ENCODE data around the gene ZDHHC7.
A peak's percentile ranks its signal among the peaks of the same experiment; 100 is the strongest.

ZDHHC7 gene

GRCh38 chr16:85017633-85018032 lies 6.3 kb upstream of the ZDHHC7 start:
- no peak for DNase-seq (ENCODE audit: low read depth, low spot score)
- Histone ChIP-seq H3K4me1 (ENCODE audit: control insufficient read depth, insufficient read depth, low read length) (no peaks in the 10 kb centered on the region), H3K36me3 (ENCODE audit: control insufficient read depth, insufficient read depth, low read length) (no peaks in the 10 kb centered on the region), H3K27ac (ENCODE audit: low read length) (no peak overlapping the region), H3K9me3 (ENCODE audit: control insufficient read depth, insufficient read depth, low read length) (no peaks in the 10 kb centered on the region), H3K4me3 (ENCODE audit: low read length) (no peak overlapping the region), H3K27me3 (ENCODE audit: control insufficient read depth, insufficient read depth, low read length) (no peaks in the 10 kb centered on the region)
- no CpG with 5 or more reads among the region's 8 CpGs for WGBS (ENCODE audit: insufficient coverage, insufficient read length)

DNA sequence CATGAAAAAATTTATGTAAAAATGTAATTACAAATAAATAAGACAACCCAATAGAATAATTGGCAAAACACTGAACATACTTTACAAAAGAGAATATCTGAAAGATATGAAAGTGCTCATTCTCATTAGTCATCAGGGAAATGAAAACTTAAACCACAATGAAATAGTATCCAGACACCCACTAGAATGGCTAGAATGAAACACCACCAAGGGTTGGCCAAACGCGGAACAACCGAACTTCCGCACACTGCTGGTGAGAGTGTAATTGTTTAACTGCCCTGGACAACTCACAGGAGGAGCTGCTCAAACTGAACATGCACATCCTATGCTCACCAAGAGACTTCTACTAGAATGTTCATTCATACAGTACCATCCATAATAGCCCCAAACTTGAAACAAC lies 5.8 kb upstream of the ZDHHC7 start:
- Histone ChIP-seq H3K4me3 (ENCODE audit: low read length) (no peak overlapping the region), H3K9me3 (ENCODE audit: control insufficient read depth, insufficient read depth, low read length) (no peaks in the 10 kb centered on the region), H3K27ac (ENCODE audit: low read length) (no peak overlapping the region), H3K4me1 (ENCODE audit: control insufficient read depth, insufficient read depth, low read length) (no peaks in the 10 kb centered on the region), H3K36me3 (ENCODE audit: control insufficient read depth, insufficient read depth, low read length) (no peaks in the 10 kb centered on the region), H3K27me3 (ENCODE audit: control insufficient read depth, insufficient read depth, low read length) (no peaks in the 10 kb centered on the region)
- no peak for DNase-seq (ENCODE audit: low read depth, low spot score)
- WGBS (ENCODE audit: insufficient coverage, insufficient read length), result no CpG with 5 or more reads among the region's 4 CpGs

- H3K9me3 ChIP-seq (ENCODE audit: control insufficient read depth, insufficient read depth, low read length), result no peaks in the 10 kb centered on the region
- H3K27me3 ChIP-seq (ENCODE audit: control insufficient read depth, insufficient read depth, low read length), result no peaks in the 10 kb centered on the region
- H3K36me3 ChIP-seq (ENCODE audit: control insufficient read depth, insufficient read depth, low read length), result no peaks in the 10 kb centered on the region
- WGBS (ENCODE audit: insufficient coverage, insufficient read length), result no CpG with 5 or more reads among the region's 5 CpGs
- no peak for DNase-seq (ENCODE audit: low read depth, low spot score)
- no peak overlapping the region for H3K27ac ChIP-seq (ENCODE audit: low read length)
- no peak overlapping the region for H3K4me3 ChIP-seq (ENCODE audit: low read length)
- H3K4me1 ChIP-seq (ENCODE audit: control insufficient read depth, insufficient read depth, low read length), result no peaks in the 10 kb centered on the region
Measured at GRCh38 chr16:85015481-85016187, 4.3 kb upstream of the ZDHHC7 start.

DNA sequence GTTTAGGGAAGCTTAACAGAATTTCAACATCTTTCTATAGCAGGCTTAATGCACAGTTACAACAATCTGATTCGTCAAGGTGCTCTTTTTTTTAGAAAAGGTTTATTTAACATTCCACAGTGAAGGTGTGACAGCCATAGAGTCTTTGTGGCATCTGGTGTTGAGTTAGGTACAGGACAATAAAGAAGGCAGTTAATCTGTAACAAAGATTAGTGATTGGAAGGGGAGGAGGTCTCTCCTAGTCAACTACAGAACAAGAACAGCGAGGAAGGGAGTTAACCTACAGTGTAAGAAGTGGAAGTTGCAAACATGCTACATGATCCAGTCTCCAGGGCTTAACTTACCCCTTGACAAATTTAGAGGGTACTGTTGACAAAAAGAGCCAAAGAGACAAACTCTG lies 3.0 kb upstream of the ZDHHC7 start:
- H3K9me3 ChIP-seq (ENCODE audit: control insufficient read depth, insufficient read depth, low read length), result no peaks in the 10 kb centered on the region
- H3K4me1 ChIP-seq (ENCODE audit: control insufficient read depth, insufficient read depth, low read length), result no peaks in the 10 kb centered on the region
- DNase-seq (ENCODE audit: low read depth, low spot score), result no peak
- H3K27ac ChIP-seq (ENCODE audit: low read length), result no peak overlapping the region
- H3K27me3 ChIP-seq (ENCODE audit: control insufficient read depth, insufficient read depth, low read length), result no peaks in the 10 kb centered on the region
- no peak overlapping the region for H3K4me3 ChIP-seq (ENCODE audit: low read length)
- H3K36me3 ChIP-seq (ENCODE audit: control insufficient read depth, insufficient read depth, low read length), result no peaks in the 10 kb centered on the region
- no CpG with 5 or more reads among the region's 2 CpGs for WGBS (ENCODE audit: insufficient coverage, insufficient read length)

DNA sequence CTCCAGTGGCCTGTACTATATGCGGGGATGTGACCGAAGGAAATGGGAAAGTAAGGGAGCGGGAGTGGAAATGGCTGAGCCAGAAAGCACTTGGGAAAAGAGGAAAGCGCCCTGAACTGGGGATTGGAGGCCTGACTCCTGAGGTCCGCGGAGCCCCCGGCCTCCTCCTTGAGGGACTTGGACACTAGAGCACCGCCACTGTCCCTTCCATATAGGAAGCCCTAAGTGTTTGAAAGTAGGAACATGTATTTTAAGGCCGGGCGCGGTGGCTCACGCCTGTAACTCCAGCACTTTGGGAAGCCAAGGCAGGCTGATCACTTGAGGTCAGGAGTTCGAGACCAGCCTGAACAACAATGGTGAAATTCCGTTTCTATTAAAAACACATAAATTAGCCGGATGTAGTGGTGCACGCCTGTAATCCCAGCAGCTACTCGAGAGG lies 530 bp upstream of the ZDHHC7 start:
- H3K27me3 ChIP-seq (ENCODE audit: control insufficient read depth, insufficient read depth, low read length), result no peaks in the 10 kb centered on the region
- DNase-seq (ENCODE audit: low read depth, low spot score), result no peak
- H3K4me1 ChIP-seq (ENCODE audit: control insufficient read depth, insufficient read depth, low read length), result no peaks in the 10 kb centered on the region
- WGBS (ENCODE audit: insufficient coverage, insufficient read length), result no CpG with 5 or more reads among the region's 17 CpGs
- H3K9me3 ChIP-seq (ENCODE audit: control insufficient read depth, insufficient read depth, low read length), result no peaks in the 10 kb centered on the region
- H3K4me3 ChIP-seq (ENCODE audit: low read length), result peak overlapping the region; percentile 99
- no peaks in the 10 kb centered on the region for H3K36me3 ChIP-seq (ENCODE audit: control insufficient read depth, insufficient read depth, low read length)
- H3K27ac ChIP-seq (ENCODE audit: low read length), result no peak overlapping the region

GRCh38 chr16:85010446-85010930 lies 847 bp downstream of the ZDHHC7 start:
- H3K9me3 ChIP-seq (ENCODE audit: control insufficient read depth, insufficient read depth, low read length), result no peaks in the 10 kb centered on the region
- no peaks in the 10 kb centered on the region for H3K4me1 ChIP-seq (ENCODE audit: control insufficient read depth, insufficient read depth, low read length)
- H3K27me3 ChIP-seq (ENCODE audit: control insufficient read depth, insufficient read depth, low read length), result no peaks in the 10 kb centered on the region
- WGBS (ENCODE audit: insufficient coverage, insufficient read length), result no CpG with 5 or more reads among the region's 9 CpGs
- no peak overlapping the region for H3K27ac ChIP-seq (ENCODE audit: low read length)
- H3K36me3 ChIP-seq (ENCODE audit: control insufficient read depth, insufficient read depth, low read length), result no peaks in the 10 kb centered on the region
- H3K4me3 ChIP-seq (ENCODE audit: low read length), result peak overlapping the region; percentile 99; the same call in 1 of the 2 replicates
- DNase-seq (ENCODE audit: low read depth, low spot score), result no peak

DNA sequence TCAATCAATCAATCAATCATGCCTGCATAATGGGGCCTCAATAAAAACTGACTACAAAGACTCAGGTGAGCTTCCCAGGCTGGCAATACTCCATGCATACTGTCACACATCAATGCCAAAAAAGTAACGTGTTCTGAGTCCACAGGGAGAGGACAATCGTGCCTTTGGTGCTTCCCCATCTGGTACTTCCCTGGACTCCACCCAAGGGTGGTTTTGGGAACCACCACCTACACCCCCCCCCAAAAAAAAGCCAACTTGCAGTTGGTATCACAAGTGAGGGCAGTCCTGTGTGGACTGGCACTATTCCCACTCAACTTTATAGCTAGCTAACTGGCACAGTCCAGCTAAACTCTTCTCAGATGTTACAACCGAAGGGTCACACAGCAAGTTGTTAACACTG lies 3.1 kb downstream of the ZDHHC7 start:
- no peaks in the 10 kb centered on the region for H3K9me3 ChIP-seq (ENCODE audit: control insufficient read depth, insufficient read depth, low read length)
- H3K36me3 ChIP-seq (ENCODE audit: control insufficient read depth, insufficient read depth, low read length), result no peaks in the 10 kb centered on the region
- no peak overlapping the region for H3K27ac ChIP-seq (ENCODE audit: low read length)
- H3K27me3 ChIP-seq (ENCODE audit: control insufficient read depth, insufficient read depth, low read length), result no peaks in the 10 kb centered on the region
- H3K4me1 ChIP-seq (ENCODE audit: control insufficient read depth, insufficient read depth, low read length), result peaks cover 3% of the 10 kb centered on the region; the same call in 1 of the 2 replicates
- no CpG with 5 or more reads among the region's 3 CpGs for WGBS (ENCODE audit: insufficient coverage, insufficient read length)
- DNase-seq (ENCODE audit: low read depth, low spot score), result no peak
- no peak overlapping the region for H3K4me3 ChIP-seq (ENCODE audit: low read length)

DNA sequence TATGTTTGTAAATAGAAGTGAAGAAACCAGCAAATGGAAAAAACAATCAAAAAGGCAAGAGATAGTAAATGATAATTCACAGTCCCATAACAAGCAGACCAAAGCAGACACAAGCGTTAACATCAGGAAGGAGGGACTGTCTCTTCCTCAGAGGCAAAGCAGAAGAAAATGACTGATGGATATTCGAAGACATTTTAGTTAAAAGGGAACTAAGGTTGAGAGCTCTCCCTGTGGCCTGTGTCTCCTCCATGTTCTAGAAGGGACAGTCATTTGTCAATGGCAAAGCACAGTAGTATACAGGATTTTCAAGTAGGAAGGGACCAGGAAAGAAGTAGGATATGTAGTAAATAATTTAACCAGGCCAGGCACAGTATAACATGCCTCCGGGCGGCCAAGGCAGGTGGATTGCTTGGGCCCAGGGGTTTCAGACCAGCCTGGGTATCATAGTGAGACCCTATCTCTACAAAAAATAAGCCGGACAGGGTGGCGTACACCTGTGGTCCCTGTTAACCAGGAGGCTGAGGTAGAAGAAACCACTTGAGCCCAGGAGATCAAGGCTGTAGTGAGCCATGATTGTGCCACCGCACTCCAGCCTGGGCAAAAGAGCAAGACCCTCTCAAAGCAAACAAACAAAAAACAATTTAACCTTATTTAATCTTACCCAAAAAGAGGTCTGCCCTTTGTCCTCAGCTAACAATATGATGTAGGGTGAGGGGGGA lies 3.7 kb downstream of the ZDHHC7 start:
- Histone ChIP-seq H3K9me3 (ENCODE audit: control insufficient read depth, insufficient read depth, low read length) (no peaks in the 10 kb centered on the region), H3K27ac (ENCODE audit: low read length) (no peak overlapping the region), H3K27me3 (ENCODE audit: control insufficient read depth, insufficient read depth, low read length) (no peaks in the 10 kb centered on the region), H3K4me1 (ENCODE audit: control insufficient read depth, insufficient read depth, low read length) (peaks cover 4% of the 10 kb centered on the region; the same call in 1 of the 2 replicates), H3K4me3 (ENCODE audit: low read length) (no peak overlapping the region), H3K36me3 (ENCODE audit: control insufficient read depth, insufficient read depth, low read length) (no peaks in the 10 kb centered on the region)
- no peak for DNase-seq (ENCODE audit: low read depth, low spot score)
- no CpG with 5 or more reads among the region's 7 CpGs for WGBS (ENCODE audit: insufficient coverage, insufficient read length)

GRCh38 chr16:85006639-85007038 lies 4.7 kb downstream of the ZDHHC7 start:
- H3K4me1 ChIP-seq (ENCODE audit: control insufficient read depth, insufficient read depth, low read length), result peaks cover 4% of the 10 kb centered on the region; the same call in 1 of the 2 replicates
- no CpG with 5 or more reads among the region's 7 CpGs for WGBS (ENCODE audit: insufficient coverage, insufficient read length)
- H3K27ac ChIP-seq (ENCODE audit: low read length), result no peak overlapping the region
- H3K27me3 ChIP-seq (ENCODE audit: control insufficient read depth, insufficient read depth, low read length), result no peaks in the 10 kb centered on the region
- no peak for DNase-seq (ENCODE audit: low read depth, low spot score)
- no peaks in the 10 kb centered on the region for H3K36me3 ChIP-seq (ENCODE audit: control insufficient read depth, insufficient read depth, low read length)
- H3K9me3 ChIP-seq (ENCODE audit: control insufficient read depth, insufficient read depth, low read length), result no peaks in the 10 kb centered on the region
- H3K4me3 ChIP-seq (ENCODE audit: low read length), result no peak overlapping the region

- Histone ChIP-seq H3K9me3 (ENCODE audit: control insufficient read depth, insufficient read depth, low read length) (no peaks in the 10 kb centered on the region), H3K27ac (ENCODE audit: low read length) (no peak overlapping the region), H3K4me3 (ENCODE audit: low read length) (no peak overlapping the region), H3K36me3 (ENCODE audit: control insufficient read depth, insufficient read depth, low read length) (no peaks in the 10 kb centered on the region), H3K4me1 (ENCODE audit: control insufficient read depth, insufficient read depth, low read length) (peaks cover 4% of the 10 kb centered on the region; the same call in 1 of the 2 replicates), H3K27me3 (ENCODE audit: control insufficient read depth, insufficient read depth, low read length) (no peaks in the 10 kb centered on the region)
- WGBS (ENCODE audit: insufficient coverage, insufficient read length), result no CpG with 5 or more reads among the region's 11 CpGs
- DNase-seq (ENCODE audit: low read depth, low spot score), result no peak
Measured at GRCh38 chr16:85005285-85006069, 5.9 kb downstream of the ZDHHC7 start.
